Subcutaneous adipose tissue (tissue), 4 donors: ENCODE measurements around the gene RNF213. TPM values are rescaled to one million over a fixed set of nuclear protein-coding genes. Genes with fewer than 3 reads are reported as not detected.

Experiments used
- CTCF ChIP-seq: fragments of 450-650 bp; IDR thresholded peaks from one replicate; pipeline ENCODE4 v1.5.1; 2016; ENCODE audit warnings: low read depth, mild to moderate bottlenecking, control low read depth, antibody characterized with exemption, moderate library complexity
- total RNA-seq, 4 donors: library from RNA; depleted of rRNA; stranded (reverse); fragments of >200 nt; gene quantifications; one replicate each; pipeline ENCODE4 v1.1.0, GENCODE V29; 2016

Gene RNF213
- total RNA-seq, 4 donors from 2014 or later, result 114 to 167 (median 144) TPM

GRCh38 chr17:80425835-80426426 lies 165.3 kb downstream of the RNF213 start:
- TF ChIP-seq CTCF, result no peak

GRCh38 chr17:80426671-80427326 lies 166.1 kb downstream of the RNF213 start:
- TF ChIP-seq CTCF, result no peak

DNA sequence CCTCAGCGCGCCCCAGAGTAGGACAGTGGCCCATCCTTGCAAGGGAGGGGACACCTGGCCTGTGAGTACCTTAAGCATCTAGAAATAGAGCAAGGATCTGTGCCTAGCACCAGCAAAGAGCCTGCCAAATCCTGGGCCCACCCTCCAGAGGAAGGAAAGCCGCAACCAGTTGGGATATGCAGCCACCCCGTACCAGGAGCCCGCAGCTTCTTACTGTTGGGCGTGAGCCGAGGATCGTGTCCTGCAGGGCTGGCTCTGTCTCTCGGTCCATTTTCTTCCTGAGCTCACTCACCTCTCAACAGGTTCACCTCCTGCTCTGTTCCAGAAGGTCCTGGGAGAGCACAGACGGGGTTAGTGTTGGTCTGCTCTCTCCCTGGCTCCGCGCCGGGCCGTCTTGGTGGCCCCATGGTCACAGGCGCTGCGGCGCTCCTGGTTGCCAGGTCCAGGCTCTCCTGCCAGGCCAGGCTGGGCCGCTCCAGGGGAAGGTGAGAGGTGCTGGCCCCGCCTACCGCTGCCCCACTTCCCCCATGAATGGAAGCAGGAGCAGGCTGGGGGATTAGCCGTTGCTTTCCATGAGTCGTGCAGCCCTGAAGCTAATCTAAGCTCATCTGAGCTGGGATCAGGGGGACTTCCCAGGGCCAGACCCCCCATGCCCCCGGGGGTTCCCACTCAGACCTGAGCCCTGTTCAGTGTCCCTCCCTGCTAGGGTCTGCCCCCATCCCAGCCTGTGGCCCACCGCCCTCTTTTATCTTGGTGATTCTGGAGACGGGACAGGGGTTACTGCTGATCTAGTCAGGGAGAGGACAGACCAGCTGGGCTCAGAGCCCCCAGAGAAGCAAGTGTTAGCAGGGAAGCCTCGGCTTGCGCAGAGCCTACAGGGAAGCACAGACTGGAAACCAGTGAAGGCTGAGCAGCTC lies 167.0 kb downstream of the RNF213 start:
- no peak for TF ChIP-seq CTCF

DNA sequence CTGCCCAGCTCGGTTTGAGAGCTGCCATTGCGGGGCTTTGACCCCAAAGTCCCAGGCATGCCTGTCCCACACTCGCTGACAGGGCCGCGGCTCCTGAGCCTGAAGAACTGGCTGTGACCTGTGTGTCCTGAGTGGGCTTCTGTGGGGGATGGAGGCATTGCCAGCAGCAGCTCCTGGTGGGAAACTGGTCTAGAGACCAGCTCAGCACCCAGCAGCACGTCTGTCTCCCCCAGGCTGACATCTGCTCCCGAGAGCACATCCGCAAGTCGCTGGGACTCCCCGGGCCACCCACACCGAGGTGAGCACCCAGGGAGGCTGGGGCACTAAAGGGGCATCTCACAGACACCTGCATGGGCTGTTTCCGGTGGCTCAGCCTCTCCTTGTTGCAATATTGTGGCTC lies 167.7 kb downstream of the RNF213 start:
- TF ChIP-seq CTCF, result no peak

- TF ChIP-seq CTCF, result no peak
These were observed 168.1 kb downstream of the RNF213 start for GRCh38 chr17:80428796-80429195.

DNA sequence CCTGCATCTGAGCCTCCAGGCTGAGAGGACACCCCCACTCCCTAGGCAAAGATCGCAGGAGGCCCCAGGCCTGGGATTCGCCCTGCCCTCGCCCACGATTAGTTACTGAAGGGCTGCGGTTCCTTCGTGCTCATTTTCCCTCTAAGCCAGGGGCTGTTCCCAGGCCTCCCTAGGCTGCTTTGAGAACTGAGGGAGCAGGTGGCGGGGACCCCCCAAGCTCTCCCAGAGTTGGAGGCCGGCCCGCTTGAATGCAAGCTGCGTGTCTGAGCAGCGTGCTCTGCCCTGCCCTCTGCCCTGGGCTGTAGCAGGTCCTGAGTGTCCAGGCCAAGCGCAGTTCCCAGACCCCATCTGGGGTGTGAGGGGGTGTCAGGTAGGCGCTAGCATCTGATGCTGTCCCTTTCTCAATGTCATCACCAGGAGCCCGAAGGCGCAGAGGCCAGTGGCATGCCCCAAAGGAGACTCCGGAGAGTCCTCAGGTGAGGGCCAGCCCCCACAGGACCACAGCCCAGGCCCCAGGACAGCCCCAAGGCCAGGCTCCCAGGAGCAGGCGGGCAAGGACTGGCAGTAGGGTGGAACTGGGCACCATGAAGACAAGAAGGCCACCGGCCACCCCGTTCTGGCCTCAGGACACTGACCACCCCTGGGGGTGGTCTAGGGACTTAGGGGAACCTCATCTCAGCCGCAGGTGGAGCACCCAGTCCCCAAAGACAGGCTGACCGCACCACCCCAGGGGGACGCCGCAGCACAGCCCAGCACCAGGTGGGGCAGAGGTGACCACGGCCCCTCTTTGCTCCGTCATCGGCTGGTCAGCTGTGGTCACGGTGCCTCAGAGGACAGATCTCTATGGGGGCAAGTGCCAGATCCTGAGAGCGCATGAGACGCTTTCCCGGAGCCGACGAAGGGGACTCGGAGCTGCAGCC lies 169.0 kb downstream of the RNF213 start:
- no peak for TF ChIP-seq CTCF
